Neutrophil (primary cell): Measurements from ENCODE around the gene PLXDC2.

Experiments used
- H3K27ac ChIP-seq: fragments of 200-600 bp; sonication (generic); 2 replicates; pipeline ENCODE4 v1.5.1; 2016; ENCODE audit warnings: mild to moderate bottlenecking, moderate library complexity
- H3K27me3 ChIP-seq: fragments of 200-600 bp; sonication (generic); 2 replicates; pipeline ENCODE4 v1.6.0; 2016; ENCODE audit warnings: mild to moderate bottlenecking
- H3K36me3 ChIP-seq: fragments of 200-600 bp; sonication (generic); 2 replicates; pipeline ENCODE4 v1.5.1; 2017
- H3K4me1 ChIP-seq, 2 experiments: fragments of 200-600 bp in 1 of 2; sonication (generic) in 1 of 2; 1 replicate in 1 of 2; 2 replicates in 1 of 2; pipeline versions ENCODE4 v1.5.1 to v1.6.1; 2013 to 2016; ENCODE audit warnings: low read depth in 1 of 2, low read length in 1 of 2, mild to moderate bottlenecking in 1 of 2, moderate library complexity in 1 of 2; ENCODE audit not compliant: control insufficient read depth in 1 of 2, insufficient read depth in 1 of 2
- H3K4me3 ChIP-seq, 2 experiments: fragments of 200-600 bp in 1 of 2; sonication (generic) in 1 of 2; 1 replicate in 1 of 2; 2 replicates in 1 of 2; pipeline ENCODE4 v1.5.1; 2013 to 2016; ENCODE audit warnings: low read depth in 1 of 2, low read length in 1 of 2, mild to moderate bottlenecking in 1 of 2, moderate library complexity in 1 of 2
- H3K9me3 ChIP-seq: fragments of 200-600 bp; sonication (generic); 2 replicates; pipeline ENCODE4 v1.5.1; 2016
- TF ChIP-seq, protein P1 (sequence below): fragments of 200-600 bp; sonication (generic); IDR thresholded peaks from 2 replicates; pipeline ENCODE4 v1.5.1; 2016; ENCODE audit warnings: antibody characterized with exemption

The PLXDC2 gene

GRCh38 chr10:19778996-19779395 is 37.2 kb upstream of the PLXDC2 start:
- no peaks in the 10 kb centered on the region for H3K4me1 ChIP-seq
- no peaks in the 10 kb centered on the region for H3K36me3 ChIP-seq
- H3K27ac ChIP-seq, result no peak overlapping the region
- H3K9me3 ChIP-seq, result no peaks in the 10 kb centered on the region
- H3K4me3 ChIP-seq, result no peak overlapping the region
- H3K27me3 ChIP-seq, result no peaks in the 10 kb centered on the region
- TF ChIP-seq, protein P1, sequence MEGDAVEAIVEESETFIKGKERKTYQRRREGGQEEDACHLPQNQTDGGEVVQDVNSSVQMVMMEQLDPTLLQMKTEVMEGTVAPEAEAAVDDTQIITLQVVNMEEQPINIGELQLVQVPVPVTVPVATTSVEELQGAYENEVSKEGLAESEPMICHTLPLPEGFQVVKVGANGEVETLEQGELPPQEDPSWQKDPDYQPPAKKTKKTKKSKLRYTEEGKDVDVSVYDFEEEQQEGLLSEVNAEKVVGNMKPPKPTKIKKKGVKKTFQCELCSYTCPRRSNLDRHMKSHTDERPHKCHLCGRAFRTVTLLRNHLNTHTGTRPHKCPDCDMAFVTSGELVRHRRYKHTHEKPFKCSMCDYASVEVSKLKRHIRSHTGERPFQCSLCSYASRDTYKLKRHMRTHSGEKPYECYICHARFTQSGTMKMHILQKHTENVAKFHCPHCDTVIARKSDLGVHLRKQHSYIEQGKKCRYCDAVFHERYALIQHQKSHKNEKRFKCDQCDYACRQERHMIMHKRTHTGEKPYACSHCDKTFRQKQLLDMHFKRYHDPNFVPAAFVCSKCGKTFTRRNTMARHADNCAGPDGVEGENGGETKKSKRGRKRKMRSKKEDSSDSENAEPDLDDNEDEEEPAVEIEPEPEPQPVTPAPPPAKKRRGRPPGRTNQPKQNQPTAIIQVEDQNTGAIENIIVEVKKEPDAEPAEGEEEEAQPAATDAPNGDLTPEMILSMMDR, result no peak

- H3K4me1 ChIP-seq, result no peaks in the 10 kb centered on the region
- TF ChIP-seq, protein P1, result no peak
- no peak overlapping the region for H3K27ac ChIP-seq
- no peaks in the 10 kb centered on the region for H3K36me3 ChIP-seq
- H3K27me3 ChIP-seq, result no peaks in the 10 kb centered on the region
- no peak overlapping the region for H3K4me3 ChIP-seq
- no peaks in the 10 kb centered on the region for H3K9me3 ChIP-seq
Measured at GRCh38 chr10:19782430-19783089, 33.7 kb upstream of the PLXDC2 start.

DNA sequence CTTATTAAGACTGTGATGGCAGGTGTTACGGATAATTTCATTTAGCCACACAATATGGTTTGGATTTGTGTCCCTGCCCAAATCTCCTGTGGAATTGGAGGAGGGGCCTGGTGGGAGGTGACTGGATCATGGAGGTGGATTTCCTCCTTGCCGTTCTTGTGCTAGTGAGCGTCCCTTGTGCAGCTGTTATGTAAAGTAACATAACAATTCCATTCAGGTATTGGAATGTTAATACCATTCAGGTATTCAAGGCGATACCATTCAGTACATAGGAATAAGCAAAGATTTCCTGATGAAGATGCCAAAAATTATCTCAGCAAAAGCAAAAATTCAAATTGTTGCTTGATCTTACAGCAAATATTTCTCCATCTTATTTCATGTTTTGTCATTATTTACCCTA is 32.5 kb upstream of the PLXDC2 start:
- Histone ChIP-seq H3K36me3 (no peaks in the 10 kb centered on the region), H3K4me1 (no peaks in the 10 kb centered on the region), H3K9me3 (no peaks in the 10 kb centered on the region), H3K27me3 (no peaks in the 10 kb centered on the region), H3K27ac (no peak overlapping the region), H3K4me3 (no peak overlapping the region)
- TF ChIP-seq, protein P1, result no peak

DNA sequence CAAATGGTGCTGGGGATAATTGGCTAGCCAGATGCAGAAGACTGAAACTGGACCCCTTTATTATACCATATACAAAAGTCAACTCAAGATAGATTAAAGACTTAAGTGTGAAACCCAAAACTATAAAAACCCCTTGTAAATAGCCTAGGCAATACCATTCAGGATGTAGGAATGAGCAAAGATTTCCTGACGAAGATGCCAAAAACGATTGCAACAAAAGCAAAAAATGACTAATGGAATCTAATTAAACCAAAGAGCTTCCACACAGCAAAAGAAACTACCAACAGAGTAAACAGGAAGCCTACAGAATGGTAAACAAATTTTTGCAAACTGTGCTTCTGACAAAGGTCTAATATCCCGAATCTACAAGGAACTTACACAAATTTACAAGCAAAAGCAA is 30.9 kb upstream of the PLXDC2 start:
- TF ChIP-seq, protein P1, result no peak
- no peaks in the 10 kb centered on the region for H3K27me3 ChIP-seq
- no peak overlapping the region for H3K4me3 ChIP-seq
- H3K36me3 ChIP-seq, result no peaks in the 10 kb centered on the region
- no peak overlapping the region for H3K27ac ChIP-seq
- H3K9me3 ChIP-seq, result no peaks in the 10 kb centered on the region
- no peaks in the 10 kb centered on the region for H3K4me1 ChIP-seq

GRCh38 chr10:19788075-19788686 is 28.1 kb upstream of the PLXDC2 start:
- no peaks in the 10 kb centered on the region for H3K27me3 ChIP-seq
- TF ChIP-seq, protein P1, result peak; percentile 70
- no peaks in the 10 kb centered on the region for H3K36me3 ChIP-seq
- no peaks in the 10 kb centered on the region for H3K9me3 ChIP-seq
- no peak overlapping the region for H3K27ac ChIP-seq
- H3K4me3 ChIP-seq, result no peak overlapping the region
- H3K4me1 ChIP-seq, result no peaks in the 10 kb centered on the region
